HepG2 (cell line): ENCODE results near the gene C20orf204. TPM values are rescaled to one million over a fixed set of nuclear protein-coding genes. Genes with fewer than 3 reads are reported as not detected.

Source experiments
- HIVEP1 ChIP-seq: sonication (generic); formaldehyde crosslinking; IDR thresholded peaks from 2 replicates; pipeline ENCODE4 v1.4.0; 2020; ENCODE audit warnings: mild to moderate bottlenecking, missing genetic modification reagents
- KMT2A ChIP-seq: sonication (generic); formaldehyde crosslinking; IDR thresholded peaks from 2 replicates; pipeline ENCODE4 v1.4.0; 2020; ENCODE audit warnings: missing genetic modification reagents
- KMT2B ChIP-seq: IDR thresholded peaks from 2 replicates; pipeline ENCODE4 v1.6.1; 2016; ENCODE audit warnings: missing genetic modification reagents, missing compliant biosample characterization
- LCORL ChIP-seq, 2 experiments: fragments of 450-650 bp in 1 of 2; sonication (generic) in 1 of 2; formaldehyde crosslinking in 1 of 2; IDR thresholded peaks; 2 replicates each; pipeline versions ENCODE4 v1.5.0 to v1.6.1; 2017 to 2020; ENCODE audit warnings: antibody characterized with exemption in 1 of 2, missing genetic modification reagents in 1 of 2
- MAZ ChIP-seq, 2 experiments: sonication (generic) in 1 of 2; formaldehyde crosslinking in 1 of 2; IDR thresholded peaks; 2 replicates each; pipeline versions ENCODE4 v1.5.0 to v1.6.1; 2012 to 2020; ENCODE audit warnings: low read depth in 2 of 2, mild to moderate bottlenecking in 2 of 2, borderline replicate concordance in 1 of 2, improper control_type of control experiment in 1 of 2, low read length in 1 of 2, missing genetic modification reagents in 1 of 2, moderate library complexity in 1 of 2
- PHF21A ChIP-seq: sonication (generic); formaldehyde crosslinking; IDR thresholded peaks from 2 replicates; pipeline ENCODE4 v1.5.0; 2020; ENCODE audit warnings: mild to moderate bottlenecking, missing genetic modification reagents
- SIN3A ChIP-seq: IDR thresholded peaks from 2 replicates; pipeline ENCODE4 v1.6.1; 2011; ENCODE audit warnings: low read depth, mild to moderate bottlenecking, control low read depth, low read length, borderline replicate concordance
- ZNF101 ChIP-seq: sonication (generic); formaldehyde crosslinking; IDR thresholded peaks from 2 replicates; pipeline ENCODE4 v1.4.0; 2020; ENCODE audit warnings: mild to moderate bottlenecking, low read depth, missing genetic modification reagents, borderline replicate concordance
- ZNF34 ChIP-seq: sonication (generic); formaldehyde crosslinking; IDR thresholded peaks from 2 replicates; pipeline ENCODE4 v1.4.0; 2020; ENCODE audit warnings: mild to moderate bottlenecking, missing genetic modification reagents, borderline replicate concordance
- ZNF431 ChIP-seq: sonication (generic); formaldehyde crosslinking; IDR thresholded peaks from 2 replicates; pipeline ENCODE4 v1.9.0; 2022; ENCODE audit warnings: missing genetic modification reagents, low read depth, mild to moderate bottlenecking, borderline replicate concordance
- ZNF484 ChIP-seq: sonication (generic); formaldehyde crosslinking; IDR thresholded peaks from 2 replicates; pipeline ENCODE4 v1.5.1; 2020; ENCODE audit warnings: mild to moderate bottlenecking, low read depth, missing genetic modification reagents, borderline replicate concordance
- ZNF607 ChIP-seq: sonication (generic); formaldehyde crosslinking; IDR thresholded peaks from 2 replicates; pipeline ENCODE4 v1.5.1; 2020; ENCODE audit warnings: missing genetic modification reagents, mild to moderate bottlenecking, borderline replicate concordance
- ZNF772 ChIP-seq: sonication (generic); formaldehyde crosslinking; IDR thresholded peaks from 2 replicates; pipeline ENCODE4 v1.5.0; 2020; ENCODE audit warnings: mild to moderate bottlenecking, missing genetic modification reagents
- ZNF883 ChIP-seq: sonication (generic); formaldehyde crosslinking; IDR thresholded peaks from 2 replicates; pipeline ENCODE4 v1.5.1; 2020; ENCODE audit warnings: mild to moderate bottlenecking, missing genetic modification reagents; ENCODE audit errors: not compliant biosample characterization
- polyA plus RNA-seq, 8 experiments: library from polyadenylated mRNA; depleted of rRNA in 3 of 8; stranded (reverse) in 7 of 8; unstranded in 1 of 8; fragments of >200 nt; fragmentation: Illumina TruSeq in 4 of 8; extraction: Trizol in 4 of 8; gene quantifications; 2 replicates each; pipeline versions ENCODE4 v1.2.1 to v1.2.3, GENCODE V29; 2011 to 2016; ENCODE audit warnings: low read depth in 4 of 8, missing spikeins in 1 of 8, mixed read lengths in 1 of 8; ENCODE audit not compliant: insufficient read depth in 1 of 8
- total RNA-seq, 5 experiments: library from RNA; depleted of rRNA; stranded (reverse); fragments of >200 nt; fragmentation: Illumina TruSeq; extraction: Trizol; gene quantifications; 2 replicates each; pipeline ENCODE4 v1.2.3, GENCODE V29; 2016; ENCODE audit warnings: low read depth in 1 of 5
- TF ChIP-seq, protein P1 (sequence below): sonication (generic); formaldehyde crosslinking; IDR thresholded peaks from 2 replicates; pipeline ENCODE4 v1.8.1; 2023; ENCODE audit warnings: missing genetic modification reagents, inconsistent platforms, borderline replicate concordance
- TF ChIP-seq, protein P2 (sequence below): sonication (generic); formaldehyde crosslinking; IDR thresholded peaks from 2 replicates; pipeline ENCODE4 v1.4.0; 2020; ENCODE audit warnings: low read depth, mild to moderate bottlenecking, missing genetic modification reagents
- TF ChIP-seq, protein P3 (sequence below): sonication (generic); formaldehyde crosslinking; IDR thresholded peaks from 2 replicates; pipeline ENCODE4 v1.5.0; 2020; ENCODE audit warnings: missing genetic modification reagents
- TF ChIP-seq, protein P4 (sequence below): sonication (generic); formaldehyde crosslinking; IDR thresholded peaks from 2 replicates; pipeline ENCODE4 v1.9.0; 2021; ENCODE audit warnings: mild to moderate bottlenecking, missing genetic modification reagents

The C20orf204 gene
- total and polyA plus RNA-seq, 2 of the 13 experiments (the other 11 are each of a cell fraction or from before 2014, with no cell fraction given): 22.1 to 80.0 TPM

DNA sequence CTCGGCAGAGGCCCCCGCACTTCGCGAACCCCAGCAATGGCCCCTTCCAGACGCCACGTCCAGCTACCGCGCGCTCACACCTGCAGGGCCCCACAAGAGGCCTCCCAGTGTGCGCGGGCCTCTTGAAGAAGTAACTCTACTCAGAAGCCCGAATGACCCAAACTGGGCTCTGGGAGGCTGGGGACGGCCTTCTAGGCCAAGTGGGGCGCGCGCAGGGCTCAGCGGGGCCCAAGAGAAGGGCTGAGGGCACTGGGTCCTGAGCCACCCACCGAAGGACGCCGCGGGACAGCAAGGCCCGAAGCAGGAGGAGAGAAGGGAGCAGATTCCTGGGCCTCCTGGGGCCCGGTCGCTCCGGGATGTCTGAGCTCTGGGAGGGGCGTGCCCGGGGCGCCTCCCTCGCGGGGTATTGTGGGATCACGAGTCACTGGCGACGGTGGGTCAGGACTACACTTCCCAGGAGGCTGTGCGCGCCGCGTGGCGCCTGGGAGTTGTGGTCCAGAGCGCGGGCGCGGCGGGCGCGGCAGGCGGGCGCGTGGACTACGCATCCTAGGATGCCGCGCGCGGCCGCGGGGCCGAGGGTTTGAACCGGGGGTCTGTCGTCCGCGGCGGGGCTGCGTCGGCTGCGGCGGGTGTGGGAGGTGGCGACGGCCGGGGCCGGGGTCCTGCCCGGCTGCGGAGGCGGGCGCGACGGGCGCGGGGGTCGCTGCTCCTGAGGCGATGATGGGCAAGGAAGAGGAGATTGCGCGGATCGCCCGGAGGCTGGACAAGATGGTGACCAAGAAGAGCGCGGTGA, 26.8 kb downstream of the C20orf204 start, which contains the start of gene TCEA2 (continued):
- TF ChIP-seq, protein P1, sequence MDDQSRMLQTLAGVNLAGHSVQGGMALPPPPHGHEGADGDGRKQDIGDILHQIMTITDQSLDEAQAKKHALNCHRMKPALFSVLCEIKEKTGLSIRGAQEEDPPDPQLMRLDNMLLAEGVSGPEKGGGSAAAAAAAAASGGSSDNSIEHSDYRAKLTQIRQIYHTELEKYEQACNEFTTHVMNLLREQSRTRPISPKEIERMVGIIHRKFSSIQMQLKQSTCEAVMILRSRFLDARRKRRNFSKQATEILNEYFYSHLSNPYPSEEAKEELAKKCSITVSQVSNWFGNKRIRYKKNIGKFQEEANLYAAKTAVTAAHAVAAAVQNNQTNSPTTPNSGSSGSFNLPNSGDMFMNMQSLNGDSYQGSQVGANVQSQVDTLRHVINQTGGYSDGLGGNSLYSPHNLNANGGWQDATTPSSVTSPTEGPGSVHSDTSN: no peak; the same call in 1 of the 2 replicates
- peak; percentile 95 for TF ChIP-seq HIVEP1 (CRISPR knock-in tag)
- peak; percentile 94 for TF ChIP-seq PHF21A
- TF ChIP-seq, protein P2, sequence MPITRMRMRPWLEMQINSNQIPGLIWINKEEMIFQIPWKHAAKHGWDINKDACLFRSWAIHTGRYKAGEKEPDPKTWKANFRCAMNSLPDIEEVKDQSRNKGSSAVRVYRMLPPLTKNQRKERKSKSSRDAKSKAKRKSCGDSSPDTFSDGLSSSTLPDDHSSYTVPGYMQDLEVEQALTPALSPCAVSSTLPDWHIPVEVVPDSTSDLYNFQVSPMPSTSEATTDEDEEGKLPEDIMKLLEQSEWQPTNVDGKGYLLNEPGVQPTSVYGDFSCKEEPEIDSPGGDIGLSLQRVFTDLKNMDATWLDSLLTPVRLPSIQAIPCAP (CRISPR knock-in tag): no peak
- TF ChIP-seq ZNF607 (CRISPR knock-in tag): peak; percentile 96
- peak; percentile 80; the same call in 1 of the 2 replicates for TF ChIP-seq KMT2A
- TF ChIP-seq MAZ (IDR thresholded peaks at IDR 0.05; ENCODE audit: borderline replicate concordance, low read depth, low read length): peak; percentile 94
- peak; percentile 97 for TF ChIP-seq MAZ (CRISPR knock-in tag; IDR thresholded peaks at IDR 0.05; ENCODE audit: low read depth)
- TF ChIP-seq ZNF883: no peak
- peak; percentile 89 for TF ChIP-seq KMT2B
- TF ChIP-seq ZNF101: no peak
- TF ChIP-seq, protein P3, sequence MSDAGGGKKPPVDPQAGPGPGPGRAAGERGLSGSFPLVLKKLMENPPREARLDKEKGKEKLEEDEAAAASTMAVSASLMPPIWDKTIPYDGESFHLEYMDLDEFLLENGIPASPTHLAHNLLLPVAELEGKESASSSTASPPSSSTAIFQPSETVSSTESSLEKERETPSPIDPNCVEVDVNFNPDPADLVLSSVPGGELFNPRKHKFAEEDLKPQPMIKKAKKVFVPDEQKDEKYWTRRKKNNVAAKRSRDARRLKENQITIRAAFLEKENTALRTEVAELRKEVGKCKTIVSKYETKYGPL (CRISPR knock-in tag): no peak; the same call in 1 of the 2 replicates
- TF ChIP-seq ZNF431 (CRISPR knock-in tag): peak; percentile 90
- TF ChIP-seq ZNF772 (CRISPR knock-in tag): peak; percentile 83; the same call in 1 of the 2 replicates
- TF ChIP-seq, protein P4, sequence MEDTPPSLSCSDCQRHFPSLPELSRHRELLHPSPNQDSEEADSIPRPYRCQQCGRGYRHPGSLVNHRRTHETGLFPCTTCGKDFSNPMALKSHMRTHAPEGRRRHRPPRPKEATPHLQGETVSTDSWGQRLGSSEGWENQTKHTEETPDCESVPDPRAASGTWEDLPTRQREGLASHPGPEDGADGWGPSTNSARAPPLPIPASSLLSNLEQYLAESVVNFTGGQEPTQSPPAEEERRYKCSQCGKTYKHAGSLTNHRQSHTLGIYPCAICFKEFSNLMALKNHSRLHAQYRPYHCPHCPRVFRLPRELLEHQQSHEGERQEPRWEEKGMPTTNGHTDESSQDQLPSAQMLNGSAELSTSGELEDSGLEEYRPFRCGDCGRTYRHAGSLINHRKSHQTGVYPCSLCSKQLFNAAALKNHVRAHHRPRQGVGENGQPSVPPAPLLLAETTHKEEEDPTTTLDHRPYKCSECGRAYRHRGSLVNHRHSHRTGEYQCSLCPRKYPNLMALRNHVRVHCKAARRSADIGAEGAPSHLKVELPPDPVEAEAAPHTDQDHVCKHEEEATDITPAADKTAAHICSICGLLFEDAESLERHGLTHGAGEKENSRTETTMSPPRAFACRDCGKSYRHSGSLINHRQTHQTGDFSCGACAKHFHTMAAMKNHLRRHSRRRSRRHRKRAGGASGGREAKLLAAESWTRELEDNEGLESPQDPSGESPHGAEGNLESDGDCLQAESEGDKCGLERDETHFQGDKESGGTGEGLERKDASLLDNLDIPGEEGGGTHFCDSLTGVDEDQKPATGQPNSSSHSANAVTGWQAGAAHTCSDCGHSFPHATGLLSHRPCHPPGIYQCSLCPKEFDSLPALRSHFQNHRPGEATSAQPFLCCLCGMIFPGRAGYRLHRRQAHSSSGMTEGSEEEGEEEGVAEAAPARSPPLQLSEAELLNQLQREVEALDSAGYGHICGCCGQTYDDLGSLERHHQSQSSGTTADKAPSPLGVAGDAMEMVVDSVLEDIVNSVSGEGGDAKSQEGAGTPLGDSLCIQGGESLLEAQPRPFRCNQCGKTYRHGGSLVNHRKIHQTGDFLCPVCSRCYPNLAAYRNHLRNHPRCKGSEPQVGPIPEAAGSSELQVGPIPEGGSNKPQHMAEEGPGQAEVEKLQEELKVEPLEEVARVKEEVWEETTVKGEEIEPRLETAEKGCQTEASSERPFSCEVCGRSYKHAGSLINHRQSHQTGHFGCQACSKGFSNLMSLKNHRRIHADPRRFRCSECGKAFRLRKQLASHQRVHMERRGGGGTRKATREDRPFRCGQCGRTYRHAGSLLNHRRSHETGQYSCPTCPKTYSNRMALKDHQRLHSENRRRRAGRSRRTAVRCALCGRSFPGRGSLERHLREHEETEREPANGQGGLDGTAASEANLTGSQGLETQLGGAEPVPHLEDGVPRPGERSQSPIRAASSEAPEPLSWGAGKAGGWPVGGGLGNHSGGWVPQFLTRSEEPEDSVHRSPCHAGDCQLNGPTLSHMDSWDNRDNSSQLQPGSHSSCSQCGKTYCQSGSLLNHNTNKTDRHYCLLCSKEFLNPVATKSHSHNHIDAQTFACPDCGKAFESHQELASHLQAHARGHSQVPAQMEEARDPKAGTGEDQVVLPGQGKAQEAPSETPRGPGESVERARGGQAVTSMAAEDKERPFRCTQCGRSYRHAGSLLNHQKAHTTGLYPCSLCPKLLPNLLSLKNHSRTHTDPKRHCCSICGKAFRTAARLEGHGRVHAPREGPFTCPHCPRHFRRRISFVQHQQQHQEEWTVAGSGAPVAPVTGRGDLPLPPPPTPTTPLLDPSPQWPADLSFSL (CRISPR knock-in tag): no peak; the same call in 1 of the 2 replicates
- no peak for TF ChIP-seq LCORL (IDR thresholded peaks at IDR 0.05)
- TF ChIP-seq LCORL (CRISPR knock-in tag; IDR thresholded peaks at IDR 0.05): peak; percentile 80
- TF ChIP-seq ZNF34: no peak
- peak; percentile 93 for TF ChIP-seq SIN3A
- TF ChIP-seq ZNF484: 0 out of 2 replicates have a peak, but pooled peaks have one; percentile 89
